GM23248 (cell line): ENCODE results near the gene CDK9. TPM values are rescaled to one million over a fixed set of nuclear protein-coding genes. Genes with fewer than 3 reads are reported as not detected.

Source experiments
- DNase-seq: peaks from one replicate; pipeline ENCODE4 v3.0.0-alpha.2; 2015
- H2AFZ ChIP-seq: fragments of 200-600 bp; sonication (generic); 2 replicates; pipeline ENCODE4 v1.6.1; 2016; ENCODE audit warnings: antibody characterized with exemption
- H3F3A ChIP-seq: fragments of 200-600 bp; sonication (generic); 2 replicates; pipeline ENCODE4 v1.6.1; 2016; ENCODE audit warnings: mild to moderate bottlenecking, antibody characterized with exemption, mixed run types; ENCODE audit not compliant: insufficient read depth
- H3K27ac ChIP-seq: fragments of 200-600 bp; sonication (generic); 2 replicates; pipeline ENCODE4 v1.5.1; 2016; ENCODE audit warnings: mild to moderate bottlenecking
- H3K27me3 ChIP-seq: fragments of 200-600 bp; sonication (generic); replicated peaks from 2 replicates; pipeline ENCODE4 v1.6.1; 2016; ENCODE audit warnings: mild to moderate bottlenecking; ENCODE audit not compliant: insufficient read depth
- H3K36me3 ChIP-seq: fragments of 200-600 bp; sonication (generic); 2 replicates; pipeline ENCODE4 v1.6.1; 2016; ENCODE audit warnings: low read depth, mild to moderate bottlenecking
- H3K4me1 ChIP-seq: fragments of 200-600 bp; sonication (generic); 2 replicates; pipeline ENCODE4 v1.6.1; 2016; ENCODE audit warnings: mild to moderate bottlenecking; ENCODE audit not compliant: insufficient read depth
- H3K4me2 ChIP-seq: fragments of 200-600 bp; sonication (generic); one replicate; pipeline ENCODE4 v1.6.1; 2016; ENCODE audit warnings: mild to moderate bottlenecking; ENCODE audit not compliant: unreplicated experiment
- H3K4me3 ChIP-seq: fragments of 200-600 bp; sonication (generic); 2 replicates; pipeline ENCODE4 v1.5.1; 2016; ENCODE audit warnings: mild to moderate bottlenecking
- H3K79me2 ChIP-seq: fragments of 200-600 bp; sonication (generic); 2 replicates; pipeline ENCODE4 v1.6.1; 2016; ENCODE audit warnings: mild to moderate bottlenecking; ENCODE audit not compliant: insufficient read depth
- H3K9ac ChIP-seq: fragments of 200-600 bp; sonication (generic); 2 replicates; pipeline ENCODE4 v1.6.1; 2016; ENCODE audit warnings: mild to moderate bottlenecking
- H3K9me2 ChIP-seq: fragments of 200-600 bp; sonication (generic); 2 replicates; pipeline ENCODE4 v1.6.1; 2016; ENCODE audit warnings: mixed run types, mild to moderate bottlenecking, moderate library complexity; ENCODE audit not compliant: insufficient read depth
- H3K9me3 ChIP-seq: fragments of 200-600 bp; sonication (generic); one replicate; pipeline ENCODE4 v1.6.1; 2017; ENCODE audit warnings: low read depth
- H4K20me1 ChIP-seq: fragments of 200-600 bp; sonication (generic); 2 replicates; pipeline ENCODE4 v1.6.0; 2016; ENCODE audit not compliant: insufficient read depth
- EZH2 ChIP-seq: fragments of 200-600 bp; sonication (generic); IDR thresholded peaks from 2 replicates; pipeline ENCODE4 v1.6.1; 2018; ENCODE audit warnings: antibody characterized with exemption, mild to moderate bottlenecking; ENCODE audit not compliant: insufficient read depth, poor library complexity, severe bottlenecking
- EZH2phosphoT487 ChIP-seq: fragments of 200-600 bp; sonication (generic); IDR thresholded peaks from 2 replicates; pipeline ENCODE4 v1.6.1; 2018; ENCODE audit warnings: antibody characterized with exemption, moderate library complexity, mild to moderate bottlenecking, low read depth; ENCODE audit not compliant: insufficient read depth
- WGBS, 2 experiments: methylation state at CpG; one replicate each; pipeline ENCODE4 v1.1.6; 2015 to 2017; ENCODE audit warnings: low lambda C conversion rate in 2 of 2, low coverage in 1 of 2; ENCODE audit errors: missing lambda C conversion rate in 2 of 2; 5-methylcytosine and 5-hydroxymethylcytosine counted together
- in situ Hi-C: fragments of 300-500 bp; cut with MboI; formaldehyde crosslinking; loops from 2 replicates; pipeline ENCODE4 v1.15.0; 2020
- polyA plus RNA-seq: library from polyadenylated mRNA; unstranded; fragments of >200 nt; fragmentation: Nextera tagmentation; extraction: Ambion mirVana; gene quantifications from 2 replicates; pipeline ENCODE4 v1.2.1, GENCODE V29; 2016
- total RNA-seq: library from RNA; depleted of rRNA; stranded (reverse); fragments of >200 nt; shearing (Covaris generic); gene quantifications from 2 replicates; pipeline ENCODE4 v1.2.3, GENCODE V29; 2014

CDK9 gene
- total and polyA plus RNA-seq, 2 experiments from 2014 or later: 43.7 to 59.7 TPM

DNA sequence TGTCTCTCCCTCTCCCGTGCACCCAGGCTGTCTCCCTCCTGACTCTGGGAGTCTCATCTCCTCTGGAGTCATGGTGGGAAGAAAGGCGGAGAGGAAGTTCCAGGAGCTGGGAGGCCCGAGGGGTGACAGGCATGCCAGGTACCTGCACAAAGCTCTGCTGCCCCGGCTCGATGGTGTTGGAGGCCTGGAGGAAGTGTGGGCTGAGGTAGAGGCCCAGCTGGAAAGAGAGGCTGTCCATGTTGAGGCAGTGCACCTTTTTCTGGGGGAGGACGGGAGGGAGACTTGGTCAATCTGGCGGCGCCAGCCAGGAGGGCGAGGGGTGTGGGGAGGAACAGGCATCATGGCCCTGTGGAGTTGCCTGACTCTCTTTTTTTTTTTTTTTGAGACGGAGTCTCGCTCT lies 32.7 kb downstream of the CDK9 start:
- no peak overlapping the region for H3K4me3 ChIP-seq
- H3K4me2 ChIP-seq: no peak overlapping the region
- no peaks in the 10 kb centered on the region for H3K4me1 ChIP-seq
- WGBS, 2 experiments: 89 to 92% methylated on average over 7 to 11 of the region's 11 CpGs
- no peaks in the 10 kb centered on the region for H3K9me2 ChIP-seq
- in situ Hi-C loops: no loop called here
- no peak overlapping the region for H3K27ac ChIP-seq
- no peaks in the 10 kb centered on the region for H3K9me3 ChIP-seq
- H2AFZ ChIP-seq: no peak overlapping the region
- H3K9ac ChIP-seq: no peak overlapping the region
- DNase-seq: no peak
- no peaks in the 10 kb centered on the region for H3K27me3 ChIP-seq
- H3K79me2 ChIP-seq: peaks cover 5% of the 10 kb centered on the region; the same call in 1 of the 2 replicates
- H4K20me1 ChIP-seq: no peaks in the 10 kb centered on the region
- H3K36me3 ChIP-seq: peaks cover 27% of the 10 kb centered on the region; the same call in 1 of the 2 replicates
- TF ChIP-seq EZH2 (no peak), EZH2phosphoT487 (no peak)
- peaks cover 32% of the 10 kb centered on the region; the same call in 1 of the 2 replicates for H3F3A ChIP-seq

DNA sequence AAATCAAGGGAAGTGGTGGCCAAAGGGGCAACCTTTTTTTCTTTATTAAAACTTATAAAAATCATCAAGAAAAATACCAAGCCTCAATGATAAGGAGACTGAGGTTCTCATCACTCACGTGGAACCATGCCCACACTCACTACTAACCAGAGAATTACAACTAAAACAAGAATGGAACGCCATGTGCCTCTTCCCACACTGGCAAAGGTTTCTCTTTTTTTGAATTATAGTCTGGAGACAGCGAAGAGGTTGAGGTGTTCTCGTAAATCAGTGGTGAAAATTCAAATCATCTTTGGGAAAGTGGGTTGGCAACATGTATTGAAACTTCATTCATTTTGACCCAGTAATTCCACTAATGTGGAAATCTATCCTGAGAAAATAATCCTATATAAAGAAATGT lies 36.3 kb downstream of the CDK9 start:
- Histone ChIP-seq H3K9me3 (no peaks in the 10 kb centered on the region), H4K20me1 (no peaks in the 10 kb centered on the region), H3K27me3 (no peaks in the 10 kb centered on the region), H3K79me2 (peaks cover 17% of the 10 kb centered on the region), H3K9ac (no peak overlapping the region), H3K4me2 (no peak overlapping the region), H3K36me3 (peaks cover 31% of the 10 kb centered on the region), H3K4me3 (no peak overlapping the region), H3F3A (peaks cover 24% of the 10 kb centered on the region; the same call in 1 of the 2 replicates), H2AFZ (no peak overlapping the region), H3K9me2 (no peaks in the 10 kb centered on the region), H3K4me1 (no peaks in the 10 kb centered on the region), H3K27ac (no peak overlapping the region)
- no peak for DNase-seq
- in situ Hi-C loops: no loop called here
- TF ChIP-seq EZH2phosphoT487 (no peak), EZH2 (no peak)
- WGBS, 2 experiments: 57 to 58% methylated on average over 4 of the region's 4 CpGs

DNA sequence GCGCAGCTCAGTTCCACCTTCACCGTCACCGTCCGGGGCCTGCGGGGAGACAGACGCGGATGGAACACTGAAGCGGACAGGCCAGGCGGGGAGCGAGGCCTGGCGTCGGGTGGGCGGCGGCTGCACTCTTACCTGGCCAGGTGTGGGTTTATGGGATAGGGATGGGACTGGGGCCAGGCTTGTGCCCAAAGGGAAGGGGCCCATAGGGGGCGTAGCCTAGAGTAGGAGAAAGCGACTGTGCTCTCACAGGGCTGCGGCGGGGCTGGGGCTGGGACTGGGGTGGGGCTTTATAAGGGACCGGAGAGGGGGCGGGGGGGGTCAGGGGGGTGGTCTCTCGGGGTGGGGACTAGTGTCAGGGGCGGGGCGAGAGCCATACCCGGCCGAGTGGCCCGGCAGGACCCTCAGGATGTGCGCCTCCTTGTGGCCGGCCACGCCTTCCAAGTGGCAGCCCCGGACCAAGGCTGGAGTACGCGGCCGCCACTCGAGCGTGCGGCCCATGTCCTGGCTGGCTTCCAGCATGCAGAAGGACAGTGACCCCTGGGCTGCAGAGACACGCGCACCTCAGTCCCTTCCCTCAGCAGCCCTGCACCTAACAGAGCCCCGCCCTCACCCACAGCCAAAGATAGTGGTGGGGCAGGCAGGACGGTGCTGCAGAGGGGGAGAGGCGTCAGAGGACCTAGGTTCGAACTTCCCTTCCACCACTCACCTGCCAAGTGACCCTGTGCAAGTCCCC lies 39.7 kb downstream of the CDK9 start:
- peaks cover 24% of the 10 kb centered on the region; the same call in 1 of the 2 replicates for H3F3A ChIP-seq
- no peak overlapping the region for H2AFZ ChIP-seq
- H3K4me1 ChIP-seq: peaks cover 10% of the 10 kb centered on the region
- H3K79me2 ChIP-seq: peaks cover 43% of the 10 kb centered on the region
- H3K27me3 ChIP-seq: no peaks in the 10 kb centered on the region
- peaks cover 35% of the 10 kb centered on the region for H3K36me3 ChIP-seq
- WGBS, 2 experiments: 78 to 90% methylated on average over 27 to 42 of the region's 42 CpGs
- no peak for TF ChIP-seq EZH2phosphoT487
- TF ChIP-seq EZH2: no peak
- H3K4me2 ChIP-seq: no peak overlapping the region
- in situ Hi-C loops: no loop called here
- H4K20me1 ChIP-seq: no peaks in the 10 kb centered on the region
- no peaks in the 10 kb centered on the region for H3K9me3 ChIP-seq
- DNase-seq: no peak
- H3K9me2 ChIP-seq: no peaks in the 10 kb centered on the region
- H3K9ac ChIP-seq: no peak overlapping the region
- H3K4me3 ChIP-seq: no peak overlapping the region
- H3K27ac ChIP-seq: no peak overlapping the region

DNA sequence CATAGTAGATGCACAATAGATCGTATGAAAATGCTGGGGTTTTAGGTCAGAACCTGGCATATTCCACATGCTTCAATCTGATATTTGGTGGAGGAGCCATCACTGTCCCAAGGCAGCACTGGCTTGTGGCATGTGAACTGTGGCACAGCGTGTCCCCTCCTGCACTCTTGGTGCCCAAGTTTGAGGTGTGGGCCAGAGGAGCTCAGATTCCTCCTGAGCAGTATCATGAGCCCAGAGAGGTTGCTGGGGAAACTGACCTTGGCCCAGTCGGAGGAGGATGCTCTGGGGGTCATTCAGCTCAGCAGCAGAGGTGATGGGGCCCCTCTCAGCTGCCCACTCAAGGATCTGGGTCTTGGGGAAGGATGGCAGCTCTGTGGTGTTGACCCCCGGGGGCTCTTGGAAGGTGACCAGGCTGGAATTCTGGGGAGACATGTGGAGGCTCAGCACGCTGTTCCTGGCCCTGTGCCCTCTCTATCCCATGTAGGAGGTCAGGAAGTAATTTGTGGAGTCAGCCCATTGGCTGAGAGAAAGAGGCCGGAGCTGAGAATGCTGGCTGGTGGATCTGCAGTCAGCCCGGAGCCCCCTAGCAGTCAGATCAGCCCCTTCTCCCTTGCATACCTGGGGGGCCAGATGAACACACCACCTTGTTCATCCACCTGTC lies 40.5 kb downstream of the CDK9 start:
- in situ Hi-C loops: no loop called here
- peaks cover 28% of the 10 kb centered on the region for H3K36me3 ChIP-seq
- DNase-seq: no peak
- H3K9me3 ChIP-seq: no peaks in the 10 kb centered on the region
- no peaks in the 10 kb centered on the region for H3K27me3 ChIP-seq
- 77 to 87% methylated on average over 7 of the region's 7 CpGs for WGBS, 2 experiments
- peaks cover 28% of the 10 kb centered on the region; the same call in 1 of the 2 replicates for H3F3A ChIP-seq
- peaks cover 10% of the 10 kb centered on the region for H3K4me1 ChIP-seq
- TF ChIP-seq EZH2 (no peak), EZH2phosphoT487 (no peak)
- no peak overlapping the region for H2AFZ ChIP-seq
- H3K79me2 ChIP-seq: peaks cover 47% of the 10 kb centered on the region
- no peak overlapping the region for H3K4me3 ChIP-seq
- H3K4me2 ChIP-seq: no peak overlapping the region
- H3K9me2 ChIP-seq: no peaks in the 10 kb centered on the region
- H3K9ac ChIP-seq: no peak overlapping the region
- H4K20me1 ChIP-seq: no peaks in the 10 kb centered on the region
- H3K27ac ChIP-seq: no peak overlapping the region
